Esophagus squamous epithelium (tissue), 5 donors: Measurements from ENCODE around the gene GPR137B. TPM values are rescaled to one million over a fixed set of nuclear protein-coding genes. Genes with fewer than 3 reads are reported as not detected.

Source experiments
- DNase-seq: peaks from one replicate; lab custom pipeline; 2025; lab: John Stamatoyannopoulos, UW
- H3K27ac ChIP-seq, 4 donors: fragments of 200-600 bp; sonication (generic); one replicate each; pipeline ENCODE4 v1.5.1; 2016 to 2019; ENCODE audit warnings: mild to moderate bottlenecking in 1 of 4
- H3K27me3 ChIP-seq, 4 donors: fragments of 200-600 bp; sonication (generic); 1 replicate in 3 of 4; 2 replicates in 1 of 4; pipeline versions ENCODE4 v1.5.1 to v1.6.0; 2017 to 2021; ENCODE audit warnings: antibody characterized with exemption in 1 of 4
- H3K36me3 ChIP-seq, 3 donors: fragments of 200-600 bp; sonication (generic); one replicate each; pipeline ENCODE4 v1.5.1; 2016 to 2019
- H3K4me1 ChIP-seq, 3 donors: fragments of 200-600 bp; sonication (generic); one replicate each; pipeline ENCODE4 v1.5.1; 2017 to 2019
- H3K4me3 ChIP-seq, 4 donors: fragments of 200-600 bp; sonication (generic); 1 replicate in 3 of 4; 2 replicates in 1 of 4; pipeline ENCODE4 v1.5.1; 2016 to 2019; ENCODE audit warnings: mild to moderate bottlenecking in 2 of 4, moderate library complexity in 1 of 4
- H3K9me3 ChIP-seq, 3 donors: fragments of 200-600 bp; sonication (generic); one replicate each; pipeline ENCODE4 v1.5.1; 2016 to 2019
- POLR2A ChIP-seq, 4 donors: fragments of 450-650 bp; IDR thresholded peaks; one replicate each; pipeline ENCODE4 v1.6.1; 2017; ENCODE audit warnings: antibody characterized with exemption in 4 of 4, mild to moderate bottlenecking in 4 of 4, moderate library complexity in 3 of 4
- WGBS, 2 donors: methylation state at CpG; one replicate each; pipeline ENCODE4 v1.1.5; 2018; 5-methylcytosine and 5-hydroxymethylcytosine counted together
- intact Hi-C: fragments of 100-400 bp; cut with DNase I; formaldehyde crosslinking; loops from one replicate; pipeline ENCODE4 v1.15.0; 2022
- total RNA-seq, 4 donors: library from RNA; depleted of rRNA; stranded (reverse); fragments of >200 nt; gene quantifications; one replicate each; pipeline ENCODE4 v1.1.0, GENCODE V29; 2016
- TF ChIP-seq, protein P1 (sequence below), 6 experiments: fragments of 450-650 bp in 4 of 6; fragments of 200-600 bp in 2 of 6; sonication (generic) in 2 of 6; IDR thresholded peaks; one replicate each; pipeline ENCODE4 v1.5.1; 2016 to 2019; ENCODE audit warnings: antibody characterized with exemption in 6 of 6, mild to moderate bottlenecking in 4 of 6, moderate library complexity in 4 of 6
- donor health status: DM: yes; HTN: yes; CAD: no.

The GPR137B gene
- total RNA-seq, 4 donors from 2014 or later: 3.6 to 16.0 (median 7.4) TPM

DNA sequence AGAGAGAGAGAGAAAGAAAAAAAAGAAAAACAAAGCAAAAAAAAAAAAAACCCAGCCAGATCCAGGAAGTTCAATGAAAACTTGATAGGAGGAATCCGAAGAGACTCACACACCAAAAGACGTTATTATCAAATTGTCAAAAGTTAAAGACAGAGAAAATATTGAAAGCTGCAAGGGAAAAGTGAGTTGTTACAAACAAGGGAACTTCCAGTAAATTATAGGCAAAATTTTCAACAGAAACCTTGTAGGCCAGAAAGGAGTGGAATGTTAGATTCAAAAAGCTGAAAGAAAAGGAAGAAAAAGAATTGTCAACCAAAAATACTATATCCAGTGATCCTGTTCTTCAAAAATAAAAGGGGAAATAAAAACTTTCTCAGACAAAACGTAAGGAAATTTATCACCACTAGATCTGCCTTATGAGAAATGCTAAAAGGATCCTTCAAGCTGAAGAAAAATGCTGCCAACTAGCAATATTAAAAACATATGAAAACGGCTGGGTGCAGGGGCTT is 115.8 kb downstream of the GPR137B start:
- 92 to 97% methylated on average over 4 of the region's 4 CpGs for WGBS, 2 donors
- Histone ChIP-seq H3K27me3 (no peaks in the 10 kb centered on the region), H3K4me1 (peaks cover 0 to 16% (median 0%) of the 10 kb centered on the region in 3 donors), H3K27ac (no peak overlapping the region), H3K4me3 (no peak overlapping the region), H3K36me3 (peaks cover 0 to 22% (median 0%) of the 10 kb centered on the region in 3 donors), H3K9me3 (peaks cover 0 to 34% (median 17%) of the 10 kb centered on the region in 3 donors)
- no peak for TF ChIP-seq POLR2A (IDR thresholded peaks at IDR 0.05)
- TF ChIP-seq, protein P1, sequence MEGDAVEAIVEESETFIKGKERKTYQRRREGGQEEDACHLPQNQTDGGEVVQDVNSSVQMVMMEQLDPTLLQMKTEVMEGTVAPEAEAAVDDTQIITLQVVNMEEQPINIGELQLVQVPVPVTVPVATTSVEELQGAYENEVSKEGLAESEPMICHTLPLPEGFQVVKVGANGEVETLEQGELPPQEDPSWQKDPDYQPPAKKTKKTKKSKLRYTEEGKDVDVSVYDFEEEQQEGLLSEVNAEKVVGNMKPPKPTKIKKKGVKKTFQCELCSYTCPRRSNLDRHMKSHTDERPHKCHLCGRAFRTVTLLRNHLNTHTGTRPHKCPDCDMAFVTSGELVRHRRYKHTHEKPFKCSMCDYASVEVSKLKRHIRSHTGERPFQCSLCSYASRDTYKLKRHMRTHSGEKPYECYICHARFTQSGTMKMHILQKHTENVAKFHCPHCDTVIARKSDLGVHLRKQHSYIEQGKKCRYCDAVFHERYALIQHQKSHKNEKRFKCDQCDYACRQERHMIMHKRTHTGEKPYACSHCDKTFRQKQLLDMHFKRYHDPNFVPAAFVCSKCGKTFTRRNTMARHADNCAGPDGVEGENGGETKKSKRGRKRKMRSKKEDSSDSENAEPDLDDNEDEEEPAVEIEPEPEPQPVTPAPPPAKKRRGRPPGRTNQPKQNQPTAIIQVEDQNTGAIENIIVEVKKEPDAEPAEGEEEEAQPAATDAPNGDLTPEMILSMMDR (IDR thresholded peaks at IDR 0.05): no peak
- intact Hi-C loops: no loop called here
- no peak for DNase-seq

Other genes with a start within 250 kb of the GPR137B start
- 100 to 1,000 TPM in 1 of 4 donors, 10 to 100 TPM in 2, 1 to 10 TPM in 1; 3.6 to 120 (median 28.5) TPM for gene NID1, start 77.4 kb upstream of the GPR137B start, total RNA-seq
- gene ERO1B, start 139.4 kb downstream of the GPR137B start, total RNA-seq: 1 to 10 TPM; 1.2 to 6.3 (median 2.4) TPM